GM12878 (cell line): ENCODE measurements around the gene UGT1A7.

Experiments
- CREB1 ChIP-seq: IDR thresholded peaks from 2 replicates; pipeline ENCODE4 v1.6.1; 2012; ENCODE audit warnings: low read depth, mild to moderate bottlenecking, inconsistent platforms
- CTCF ChIP-seq, 3 experiments: IDR thresholded peaks in 2 of 3; conservative IDR thresholded peaks in 1 of 3; 2 replicates each; pipeline ENCODE4 v1.5.1; 2011; ENCODE audit warnings: low read depth in 3 of 3, low read length in 3 of 3, mild to moderate bottlenecking in 3 of 3, control low read depth in 2 of 3, moderate library complexity in 2 of 3, inconsistent platforms in 1 of 3, mixed read lengths in 1 of 3; ENCODE audit not compliant: control insufficient read depth in 2 of 3, insufficient read depth in 1 of 3; ENCODE audit errors: extremely low read depth in 1 of 3
- EZH2 ChIP-seq: IDR thresholded peaks from 2 replicates; pipeline ENCODE4 v1.6.1; 2012; ENCODE audit warnings: low read depth, mild to moderate bottlenecking, control low read depth, inconsistent platforms, low read length, borderline replicate concordance; ENCODE audit not compliant: control insufficient read depth
- POLR2A ChIP-seq: IDR thresholded peaks from 2 replicates; pipeline ENCODE4 v1.6.1; 2011; ENCODE audit warnings: low read depth, mild to moderate bottlenecking, low read length
- SMAD5 ChIP-seq: IDR thresholded peaks from 2 replicates; pipeline ENCODE4 v1.6.1; 2016; ENCODE audit warnings: antibody characterized with exemption, low read depth
- SUPT20H ChIP-seq: IDR thresholded peaks from 2 replicates; pipeline ENCODE4 v1.6.1; 2011; ENCODE audit warnings: low read depth, mild to moderate bottlenecking, low read length, moderate library complexity, borderline replicate concordance; ENCODE audit not compliant: control insufficient read depth
- SUZ12 ChIP-seq: fragments of 200-600 bp; sonication (generic); IDR thresholded peaks from one replicate; pipeline ENCODE4 v1.6.1; 2018; ENCODE audit warnings: antibody characterized with exemption, mild to moderate bottlenecking; ENCODE audit not compliant: unreplicated experiment
- ZNF207 ChIP-seq: fragments of 450-650 bp; IDR thresholded peaks from 2 replicates; pipeline ENCODE4 v1.6.1; 2014; ENCODE audit warnings: antibody characterized with exemption, mild to moderate bottlenecking, borderline replicate concordance

- TF ChIP-seq SMAD5 (no peak), CTCF (IDR thresholded peaks at IDR 0.05 in 2 of 3, conservative IDR thresholded peaks at IDR 0.05 in 1 of 3; ENCODE audit: control insufficient read depth in 2 of 3, extremely low read depth in 1 of 3, insufficient read depth in 1 of 3, low read depth in 3 of 3, low read length in 3 of 3) (no peak), SUPT20H (no peak), SUZ12 (no peak), CREB1 (no peak), EZH2 (no peak), POLR2A (no peak), ZNF207 (no peak)
These were observed 134.6 kb downstream of the UGT1A7 start for GRCh38 chr2:233816334-233816733.
